ENCODE data around the gene DCC. TPM values are rescaled to one million over a fixed set of nuclear protein-coding genes. Genes with fewer than 3 reads are reported as not detected.

DCC gene
- total and polyA plus RNA-seq, 3 donors from 2014 or later, result 7.9 to 42.1 (median 24.5) TPM

- no peaks in the 10 kb centered on the region for H3K36me3 ChIP-seq (ENCODE audit: low read depth, missing control alignments)
- intact Hi-C loops (cut with DNase I; ENCODE audit: low total_unique reads), result no loop called here
- no peaks in the 10 kb centered on the region for H3K9me3 ChIP-seq
- no peaks in the 10 kb centered on the region for H3K4me1 ChIP-seq
- DNase-seq, result no peak
- 50 to 52% methylated on average over 2 of the region's 2 CpGs for WGBS, 2 donors
- no peaks in the 10 kb centered on the region for H3K27me3 ChIP-seq
- H3K27ac ChIP-seq, result no peak overlapping the region
- TF ChIP-seq CTCF (IDR thresholded peaks at IDR 0.05), result no peak
- no peak for TF ChIP-seq POLR2A (IDR thresholded peaks at IDR 0.05)
- H3K4me3 ChIP-seq, result no peak overlapping the region
Observed at GRCh38 chr18:52615321-52615720, 275.3 kb downstream of the DCC start.

DNA sequence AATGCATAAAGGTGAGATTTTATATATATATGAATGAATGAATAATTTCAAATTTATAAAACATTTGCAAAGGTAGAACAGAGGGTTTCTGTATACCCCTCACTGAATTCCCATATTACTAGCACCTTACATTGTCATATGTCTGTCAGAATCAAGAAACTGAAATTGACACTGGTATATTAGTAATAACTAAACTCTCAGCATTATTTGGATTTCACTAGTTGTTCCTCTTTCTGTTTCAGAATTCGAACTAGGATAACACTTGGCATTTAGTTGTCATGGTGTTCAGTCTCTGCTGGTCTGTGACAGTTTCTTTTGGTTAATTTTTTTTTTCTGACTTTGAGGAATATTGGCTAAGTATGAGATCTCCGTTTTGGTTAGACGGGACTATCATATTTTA lies 275.9 kb downstream of the DCC start:
- no peak for TF ChIP-seq POLR2A (IDR thresholded peaks at IDR 0.05)
- no peak for TF ChIP-seq CTCF (IDR thresholded peaks at IDR 0.05)
- no peaks in the 10 kb centered on the region for H3K4me1 ChIP-seq
- no peak for DNase-seq
- H3K27ac ChIP-seq, result no peak overlapping the region
- WGBS, 2 donors, result 73 to 84% methylated on average over 3 of the region's 3 CpGs
- no peaks in the 10 kb centered on the region for H3K27me3 ChIP-seq
- H3K9me3 ChIP-seq, result no peaks in the 10 kb centered on the region
- no peak overlapping the region for H3K4me3 ChIP-seq
- intact Hi-C loops (cut with DNase I; ENCODE audit: low total_unique reads), result no loop called here
- no peaks in the 10 kb centered on the region for H3K36me3 ChIP-seq (ENCODE audit: low read depth, missing control alignments)

DNA sequence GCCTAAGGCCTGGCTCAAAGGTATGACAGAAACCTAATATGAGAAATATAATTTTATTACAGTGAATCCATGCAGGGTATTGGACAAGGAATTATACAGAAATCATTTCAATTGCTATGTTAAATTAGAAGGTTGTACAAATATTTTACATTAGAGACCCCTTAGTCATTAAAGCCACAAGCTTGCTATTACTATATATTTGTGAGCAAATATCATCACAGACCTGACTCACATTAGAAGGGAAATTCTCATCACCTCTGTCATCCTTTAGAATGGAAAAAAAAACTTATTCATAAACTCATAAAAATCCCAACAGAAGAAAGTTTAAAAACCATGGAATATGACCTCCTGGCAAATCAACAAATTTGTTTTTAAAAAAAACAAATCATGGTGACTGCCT lies 277.9 kb downstream of the DCC start:
- Histone ChIP-seq H3K27me3 (no peaks in the 10 kb centered on the region), H3K27ac (no peak overlapping the region), H3K36me3 (ENCODE audit: low read depth, missing control alignments) (no peaks in the 10 kb centered on the region), H3K9me3 (no peaks in the 10 kb centered on the region), H3K4me3 (no peak overlapping the region), H3K4me1 (no peaks in the 10 kb centered on the region)
- TF ChIP-seq POLR2A (IDR thresholded peaks at IDR 0.05) (no peak), CTCF (IDR thresholded peaks at IDR 0.05) (no peak)
- no peak for DNase-seq
- intact Hi-C loops (cut with DNase I; ENCODE audit: low total_unique reads), result no loop called here

- intact Hi-C loops (cut with DNase I; ENCODE audit: low total_unique reads), result no loop called here
- WGBS, 2 donors, result 74% methylated on average over 3 of the region's 3 CpGs
- H3K27ac ChIP-seq, result no peak overlapping the region
- H3K36me3 ChIP-seq (ENCODE audit: low read depth, missing control alignments), result no peaks in the 10 kb centered on the region
- no peaks in the 10 kb centered on the region for H3K4me1 ChIP-seq
- no peak overlapping the region for H3K4me3 ChIP-seq
- no peaks in the 10 kb centered on the region for H3K9me3 ChIP-seq
- no peak for DNase-seq
- TF ChIP-seq POLR2A (IDR thresholded peaks at IDR 0.05) (no peak), CTCF (IDR thresholded peaks at IDR 0.05) (no peak)
- no peaks in the 10 kb centered on the region for H3K27me3 ChIP-seq
Observed at GRCh38 chr18:52620926-52621439, 281.0 kb downstream of the DCC start.

GRCh38 chr18:52624702-52625101 lies 284.7 kb downstream of the DCC start:
- intact Hi-C loops (cut with DNase I; ENCODE audit: low total_unique reads), result no loop called here
- no peak overlapping the region for H3K4me3 ChIP-seq
- WGBS, 2 donors, result 80 to 81% methylated on average over 5 of the region's 5 CpGs
- DNase-seq, result no peak
- H3K27ac ChIP-seq, result no peak overlapping the region
- H3K27me3 ChIP-seq, result no peaks in the 10 kb centered on the region
- TF ChIP-seq POLR2A (IDR thresholded peaks at IDR 0.05) (no peak), CTCF (IDR thresholded peaks at IDR 0.05) (no peak)
- H3K4me1 ChIP-seq, result no peaks in the 10 kb centered on the region
- H3K9me3 ChIP-seq, result no peaks in the 10 kb centered on the region
- no peaks in the 10 kb centered on the region for H3K36me3 ChIP-seq (ENCODE audit: low read depth, missing control alignments)

Data from testis (tissue), 3 donors.